ENCODE measurements around the gene PRKACA.

Gene PRKACA

DNA sequence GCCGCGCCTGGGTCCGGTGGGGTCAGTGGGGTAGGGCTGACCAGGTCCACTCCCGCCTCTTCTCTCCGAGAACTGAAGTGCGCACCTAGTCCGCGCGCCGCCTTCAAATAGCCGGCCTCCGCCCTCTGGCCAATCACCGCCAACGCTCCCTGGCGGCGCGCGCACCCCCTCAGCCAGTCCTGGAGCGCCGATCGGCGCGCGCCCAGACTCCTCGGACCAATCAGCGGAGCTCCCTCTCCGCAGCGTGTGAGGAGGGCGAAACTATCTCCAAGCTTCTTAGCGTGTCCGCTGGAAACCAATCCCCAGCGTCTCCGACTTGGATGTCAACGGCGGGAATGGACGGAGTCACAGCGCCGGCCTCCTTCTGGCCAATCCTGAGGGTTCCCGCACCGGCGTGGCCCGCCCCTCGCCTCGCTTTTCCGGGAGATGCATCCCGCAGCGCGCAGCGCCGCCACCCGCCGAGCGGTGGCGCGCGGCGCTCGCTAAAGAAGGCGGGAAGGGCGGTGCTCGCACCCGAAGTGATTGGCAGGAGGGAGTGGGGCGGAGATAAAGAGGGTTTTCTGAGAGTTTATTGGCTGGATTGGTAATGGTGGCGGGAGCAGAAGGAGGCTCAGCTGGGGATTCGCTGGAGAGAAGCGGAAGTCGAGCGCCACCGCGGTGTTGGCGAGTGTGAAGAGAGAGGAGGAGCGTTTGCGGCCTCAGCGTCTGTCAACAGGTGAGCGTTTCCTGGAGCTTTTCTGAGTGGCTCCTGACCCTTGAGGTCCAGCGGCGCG lies 19.1 kb upstream of the PRKACA start, which contains the start of gene ASF1B (continued):
- TF ChIP-seq, protein P1, sequence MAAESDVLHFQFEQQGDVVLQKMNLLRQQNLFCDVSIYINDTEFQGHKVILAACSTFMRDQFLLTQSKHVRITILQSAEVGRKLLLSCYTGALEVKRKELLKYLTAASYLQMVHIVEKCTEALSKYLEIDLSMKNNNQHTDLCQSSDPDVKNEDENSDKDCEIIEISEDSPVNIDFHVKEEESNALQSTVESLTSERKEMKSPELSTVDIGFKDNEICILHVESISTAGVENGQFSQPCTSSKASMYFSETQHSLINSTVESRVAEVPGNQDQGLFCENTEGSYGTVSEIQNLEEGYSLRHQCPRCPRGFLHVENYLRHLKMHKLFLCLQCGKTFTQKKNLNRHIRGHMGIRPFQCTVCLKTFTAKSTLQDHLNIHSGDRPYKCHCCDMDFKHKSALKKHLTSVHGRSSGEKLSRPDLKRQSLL (tag by site-specific recombination; IDR thresholded peaks at IDR 0.05) = 0 out of 2 replicates have a peak, but pooled peaks have one; percentile 53
- no peak for TF ChIP-seq ZNF354C (tag by site-specific recombination; IDR thresholded peaks at IDR 0.05; ENCODE audit: borderline replicate concordance, low read depth)
- TF ChIP-seq, protein P2, sequence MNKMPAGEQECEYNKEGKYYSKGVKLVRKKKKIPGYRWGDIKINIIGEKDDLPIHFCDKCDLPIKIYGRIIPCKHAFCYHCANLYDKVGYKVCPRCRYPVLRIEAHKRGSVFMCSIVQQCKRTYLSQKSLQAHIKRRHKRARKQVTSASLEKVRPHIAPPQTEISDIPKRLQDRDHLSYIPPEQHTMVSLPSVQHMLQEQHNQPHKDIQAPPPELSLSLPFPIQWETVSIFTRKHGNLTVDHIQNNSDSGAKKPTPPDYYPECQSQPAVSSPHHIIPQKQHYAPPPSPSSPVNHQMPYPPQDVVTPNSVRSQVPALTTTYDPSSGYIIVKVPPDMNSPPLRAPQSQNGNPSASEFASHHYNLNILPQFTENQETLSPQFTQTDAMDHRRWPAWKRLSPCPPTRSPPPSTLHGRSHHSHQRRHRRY (tag by site-specific recombination; IDR thresholded peaks at IDR 0.05) = no peak
- TF ChIP-seq ZSCAN16 (tag by site-specific recombination; IDR thresholded peaks at IDR 0.05) = no peak
- TF ChIP-seq ZNF76 (tag by site-specific recombination; IDR thresholded peaks at IDR 0.05; ENCODE audit: borderline replicate concordance, low read depth) = no peak
- TF ChIP-seq ZNF626 (tag by site-specific recombination; IDR thresholded peaks at IDR 0.05) = no peak
- peak; percentile 92 for TF ChIP-seq ZBTB17 (tag by site-specific recombination; IDR thresholded peaks at IDR 0.05)
- no peak for TF ChIP-seq ZNF777 (tag by site-specific recombination; IDR thresholded peaks at IDR 0.05; ENCODE audit: borderline replicate concordance)
- TF ChIP-seq ZNF549 (tag by site-specific recombination; IDR thresholded peaks at IDR 0.05) = no peak
- no peak for TF ChIP-seq TRIM28 (IDR thresholded peaks at IDR 0.05; ENCODE audit: borderline replicate concordance, low read length)
- TF ChIP-seq, protein P3, sequence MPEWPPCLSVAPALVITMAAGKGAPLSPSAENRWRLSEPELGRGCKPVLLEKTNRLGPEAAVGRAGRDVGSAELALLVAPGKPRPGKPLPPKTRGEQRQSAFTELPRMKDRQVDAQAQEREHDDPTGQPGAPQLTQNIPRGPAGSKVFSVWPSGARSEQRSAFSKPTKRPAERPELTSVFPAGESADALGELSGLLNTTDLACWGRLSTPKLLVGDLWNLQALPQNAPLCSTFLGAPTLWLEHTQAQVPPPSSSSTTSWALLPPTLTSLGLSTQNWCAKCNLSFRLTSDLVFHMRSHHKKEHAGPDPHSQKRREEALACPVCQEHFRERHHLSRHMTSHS (tag by site-specific recombination; IDR thresholded peaks at IDR 0.05) = no peak
- TF ChIP-seq ZNF560 (tag by site-specific recombination; IDR thresholded peaks at IDR 0.05; ENCODE audit: borderline replicate concordance) = no peak
- TF ChIP-seq ZNF175 (tag by site-specific recombination; IDR thresholded peaks at IDR 0.05) = no peak
- TF ChIP-seq ZNF114 (tag by site-specific recombination; IDR thresholded peaks at IDR 0.05) = no peak
- TF ChIP-seq, protein P4, sequence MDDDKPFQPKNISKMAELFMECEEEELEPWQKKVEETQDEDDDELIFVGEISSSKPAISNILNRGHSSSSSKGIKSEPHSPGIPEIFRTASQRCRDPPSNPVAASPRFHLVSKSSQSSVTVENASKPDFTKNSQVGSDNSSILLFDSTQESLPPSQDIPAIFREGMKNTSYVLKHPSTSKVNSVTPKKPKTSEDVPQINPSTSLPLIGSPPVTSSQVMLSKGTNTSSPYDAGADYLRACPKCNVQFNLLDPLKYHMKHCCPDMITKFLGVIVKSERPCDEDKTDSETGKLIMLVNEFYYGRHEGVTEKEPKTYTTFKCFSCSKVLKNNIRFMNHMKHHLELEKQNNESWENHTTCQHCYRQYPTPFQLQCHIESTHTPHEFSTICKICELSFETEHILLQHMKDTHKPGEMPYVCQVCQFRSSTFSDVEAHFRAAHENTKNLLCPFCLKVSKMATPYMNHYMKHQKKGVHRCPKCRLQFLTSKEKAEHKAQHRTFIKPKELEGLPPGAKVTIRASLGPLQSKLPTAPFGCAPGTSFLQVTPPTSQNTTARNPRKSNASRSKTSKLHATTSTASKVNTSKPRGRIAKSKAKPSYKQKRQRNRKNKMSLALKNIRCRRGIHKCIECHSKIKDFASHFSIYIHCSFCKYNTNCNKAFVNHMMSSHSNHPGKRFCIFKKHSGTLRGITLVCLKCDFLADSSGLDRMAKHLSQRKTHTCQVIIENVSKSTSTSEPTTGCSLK (tag by site-specific recombination; IDR thresholded peaks at IDR 0.05) = no peak
- no peak for TF ChIP-seq ZNF621 (tag by site-specific recombination; IDR thresholded peaks at IDR 0.05)
- TF ChIP-seq ZNF791 (tag by site-specific recombination; IDR thresholded peaks at IDR 0.05) = no peak
- no peak for TF ChIP-seq ZNF830 (tag by site-specific recombination; IDR thresholded peaks at IDR 0.05; ENCODE audit: low read depth)
- TF ChIP-seq SCRT2 (tag by site-specific recombination; IDR thresholded peaks at IDR 0.05) = peak; percentile 100
- peak; percentile 73 for TF ChIP-seq EGR2 (tag by site-specific recombination; IDR thresholded peaks at IDR 0.05; ENCODE audit: low read depth)
- TF ChIP-seq, protein P5, sequence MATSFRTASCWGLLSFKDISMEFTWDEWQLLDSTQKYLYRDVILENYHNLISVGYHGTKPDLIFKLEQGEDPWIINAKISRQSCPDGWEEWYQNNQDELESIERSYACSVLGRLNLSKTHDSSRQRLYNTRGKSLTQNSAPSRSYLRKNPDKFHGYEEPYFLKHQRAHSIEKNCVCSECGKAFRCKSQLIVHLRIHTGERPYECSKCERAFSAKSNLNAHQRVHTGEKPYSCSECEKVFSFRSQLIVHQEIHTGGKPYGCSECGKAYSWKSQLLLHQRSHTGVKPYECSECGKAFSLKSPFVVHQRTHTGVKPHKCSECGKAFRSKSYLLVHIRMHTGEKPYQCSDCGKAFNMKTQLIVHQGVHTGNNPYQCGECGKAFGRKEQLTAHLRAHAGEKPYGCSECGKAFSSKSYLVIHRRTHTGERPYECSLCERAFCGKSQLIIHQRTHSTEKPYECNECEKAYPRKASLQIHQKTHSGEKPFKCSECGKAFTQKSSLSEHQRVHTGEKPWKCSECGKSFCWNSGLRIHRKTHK (tag by site-specific recombination; IDR thresholded peaks at IDR 0.05) = no peak
- TF ChIP-seq GLI4 (tag by site-specific recombination; IDR thresholded peaks at IDR 0.05) = no peak
- TF ChIP-seq GLI2 (tag by site-specific recombination; IDR thresholded peaks at IDR 0.05; ENCODE audit: borderline replicate concordance, low read depth) = no peak
- TF ChIP-seq ZNF664 (tag by site-specific recombination; IDR thresholded peaks at IDR 0.05) = no peak
- no peak for TF ChIP-seq ZNF248 (tag by site-specific recombination; IDR thresholded peaks at IDR 0.05)
- peak; percentile 83 for TF ChIP-seq KLF1 (tag by site-specific recombination; IDR thresholded peaks at IDR 0.05)
- TF ChIP-seq ZNF112 (tag by site-specific recombination; IDR thresholded peaks at IDR 0.05) = no peak
- peak; percentile 6; the same call in 1 of the 2 replicates for TF ChIP-seq KLF9 (tag by site-specific recombination; IDR thresholded peaks at IDR 0.05; ENCODE audit: low read depth)
- TF ChIP-seq MYNN (tag by site-specific recombination; IDR thresholded peaks at IDR 0.05; ENCODE audit: borderline replicate concordance) = no peak
- TF ChIP-seq KLF8 (tag by site-specific recombination; IDR thresholded peaks at IDR 0.05) = peak; percentile 84

Measured in HEK293 (cell line).